Stimulated activated CD4-positive, alpha-beta T cell treated with anti-CD3 and anti-CD28 coated beads, TNF-alpha, amount 100 ng/mL, for 48 hours (primary cell): Measurements from ENCODE around the gene ATG5.
A peak's percentile ranks its signal among the peaks of the same experiment; 100 is the strongest.
"Not testable (repeated sequence)": the region's sequence is repeated elsewhere in the genome, so short reads cannot be mapped to it uniquely, and the experiment has no call there.

ENCODE experiments used
- DNase-seq, 3 donors: peaks; one replicate each; pipeline ENCODE4 v3.0.0-alpha.2; 2020; ENCODE audit warnings: low read depth in 3 of 3

ATG5 gene

DNA sequence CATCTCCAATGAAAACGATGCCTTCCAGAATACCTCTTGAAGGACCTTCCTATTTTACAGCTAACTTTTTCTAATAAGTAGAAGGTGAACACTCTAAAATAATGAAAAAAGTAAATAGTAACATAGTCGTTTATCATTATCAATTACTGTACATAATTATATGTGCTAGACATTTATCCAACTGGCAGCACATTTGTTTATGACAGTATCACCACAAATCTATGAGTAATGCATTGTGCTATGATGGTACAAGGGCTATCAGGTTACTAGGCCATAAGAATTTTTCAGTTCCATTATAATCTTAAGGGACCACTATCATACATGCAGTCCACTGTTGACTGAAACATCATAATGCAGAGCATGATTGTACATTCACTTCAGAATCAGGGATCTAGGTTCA is 68.4 kb downstream of the ATG5 start:
- no peak for DNase-seq

DNA sequence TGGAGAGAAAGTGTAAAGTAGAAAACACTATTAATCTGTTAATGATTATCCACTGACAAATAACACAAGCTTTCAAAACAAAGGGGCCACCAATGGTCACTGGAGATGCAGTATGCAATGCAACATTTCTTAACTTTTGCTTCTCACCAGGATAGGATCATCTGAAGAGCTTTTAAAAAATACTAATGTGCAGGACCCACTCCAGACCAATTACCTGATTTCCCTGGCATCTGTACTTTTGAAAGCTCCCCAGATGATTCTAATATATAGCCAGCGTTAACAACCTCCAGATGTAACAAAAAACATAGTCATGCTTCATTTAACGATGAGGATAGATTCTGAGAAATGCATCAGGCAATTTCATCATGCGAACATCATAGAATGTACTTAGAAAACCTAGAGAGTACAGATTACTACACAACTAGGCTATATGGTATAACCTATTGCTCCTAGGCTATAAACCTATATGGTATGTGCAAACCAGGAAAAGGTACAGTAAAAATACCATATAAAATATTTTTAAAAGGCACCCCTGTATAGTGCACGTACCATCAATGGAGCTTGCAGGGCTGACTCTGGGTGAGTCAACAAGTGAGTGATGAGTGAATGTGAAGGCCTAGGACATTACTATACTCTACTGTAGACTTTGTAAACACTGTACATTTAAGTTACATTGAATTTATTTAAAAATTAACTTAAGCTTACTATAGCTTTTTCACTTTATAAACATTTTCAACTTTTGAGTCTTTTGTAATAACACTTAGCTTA is 69.2 kb downstream of the ATG5 start:
- no peak for DNase-seq

GRCh38 chr6:106255306-106255705 is 70.3 kb downstream of the ATG5 start:
- no peak for DNase-seq

GRCh38 chr6:106254636-106255035 is 70.9 kb downstream of the ATG5 start:
- DNase-seq: no peak

GRCh38 chr6:106253731-106254130 is 71.8 kb downstream of the ATG5 start:
- no peak for DNase-seq

DNA sequence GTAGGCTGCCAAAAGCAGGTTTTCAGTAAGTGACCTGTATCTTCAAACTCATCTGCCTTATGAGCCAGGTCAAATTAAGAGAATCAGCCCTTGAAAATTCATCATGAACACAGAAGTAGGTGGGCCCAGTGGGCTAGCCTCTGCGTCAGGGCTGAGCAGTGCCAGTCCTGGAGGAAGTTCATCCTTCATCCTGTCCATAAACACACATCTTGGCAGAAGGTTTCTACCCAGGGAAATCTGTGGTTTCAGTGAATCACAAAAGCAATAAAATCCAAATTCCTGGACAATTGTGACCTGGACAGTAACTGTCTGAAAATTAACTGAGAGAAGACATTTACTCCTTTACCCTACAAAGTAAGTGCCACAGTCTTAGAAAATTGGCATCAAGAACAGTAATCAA is 72.4 kb downstream of the ATG5 start:
- DNase-seq: no peak

- DNase-seq: no peak
Observed at GRCh38 chr6:106252687-106253086, 72.9 kb downstream of the ATG5 start.

GRCh38 chr6:106251531-106252255 is 73.9 kb downstream of the ATG5 start:
- DNase-seq: not testable (repeated sequence)

DNA sequence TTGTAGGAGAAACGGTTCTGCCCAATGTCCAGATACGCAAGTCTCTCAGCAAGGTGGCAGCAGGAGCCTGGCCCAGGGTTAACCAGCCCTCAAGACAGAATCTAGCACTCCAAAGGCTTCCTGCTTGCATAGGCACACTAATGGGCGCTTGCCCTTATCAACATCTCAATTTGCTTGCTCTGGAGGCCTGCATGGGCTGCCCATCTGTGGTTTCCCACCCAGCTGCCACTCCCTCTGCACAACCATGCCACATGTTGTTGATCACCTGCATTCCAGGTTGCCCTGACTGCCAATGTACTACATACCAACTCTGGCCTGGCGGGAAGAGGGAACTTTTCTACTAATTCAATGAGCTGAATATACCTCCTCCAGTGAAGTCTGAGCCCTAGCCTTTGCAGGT is 74.6 kb downstream of the ATG5 start:
- no peak for DNase-seq

DNA sequence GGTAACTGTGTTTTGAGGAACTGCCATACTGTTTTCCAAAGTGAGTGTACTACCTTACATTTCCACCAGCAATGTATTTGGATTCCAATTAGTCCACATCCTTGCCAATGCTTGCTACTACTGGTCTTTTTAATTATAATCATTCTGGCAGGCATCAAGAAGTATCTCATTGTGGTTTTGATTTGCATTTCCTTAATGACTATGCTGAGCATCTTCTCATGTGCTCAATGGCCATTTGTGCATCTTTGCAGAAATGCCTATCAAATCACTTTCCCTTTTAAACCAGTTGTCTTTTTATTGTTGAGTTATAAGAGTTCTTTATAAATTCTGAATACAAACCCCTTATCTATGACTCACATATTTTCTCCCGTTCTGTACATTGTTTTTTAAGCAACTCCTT is 75.9 kb downstream of the ATG5 start:
- DNase-seq: no peak

GRCh38 chr6:106247733-106248132 is 77.8 kb downstream of the ATG5 start:
- DNase-seq: no peak

DNA sequence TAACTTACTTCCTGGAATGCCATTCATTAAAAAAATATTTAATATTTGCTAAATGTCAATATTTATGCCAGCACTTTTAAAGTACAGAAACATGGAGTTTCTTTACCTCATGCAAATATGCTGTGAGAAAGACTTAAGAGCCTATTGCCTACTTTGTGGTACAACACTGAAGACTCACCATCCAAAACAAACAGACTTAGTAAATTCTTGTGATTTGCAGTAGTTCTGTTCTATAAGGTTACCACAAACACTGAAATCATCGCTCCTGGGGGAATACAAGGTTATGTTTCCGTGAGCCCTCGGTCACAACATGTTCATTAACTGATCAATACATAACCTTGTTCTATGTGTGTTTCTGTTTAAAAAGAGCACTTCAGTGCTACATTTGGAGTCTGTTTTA is 78.3 kb downstream of the ATG5 start:
- DNase-seq: no peak

GRCh38 chr6:106244931-106245330 is 80.6 kb downstream of the ATG5 start:
- DNase-seq: no peak

GRCh38 chr6:106244521-106244920 is 81.0 kb downstream of the ATG5 start:
- DNase-seq: no peak

- no peak for DNase-seq
Observed at GRCh38 chr6:106243261-106243660, 82.3 kb downstream of the ATG5 start.

- no peak for DNase-seq
Observed at GRCh38 chr6:106241498-106241897, 84.1 kb downstream of the ATG5 start.

DNA sequence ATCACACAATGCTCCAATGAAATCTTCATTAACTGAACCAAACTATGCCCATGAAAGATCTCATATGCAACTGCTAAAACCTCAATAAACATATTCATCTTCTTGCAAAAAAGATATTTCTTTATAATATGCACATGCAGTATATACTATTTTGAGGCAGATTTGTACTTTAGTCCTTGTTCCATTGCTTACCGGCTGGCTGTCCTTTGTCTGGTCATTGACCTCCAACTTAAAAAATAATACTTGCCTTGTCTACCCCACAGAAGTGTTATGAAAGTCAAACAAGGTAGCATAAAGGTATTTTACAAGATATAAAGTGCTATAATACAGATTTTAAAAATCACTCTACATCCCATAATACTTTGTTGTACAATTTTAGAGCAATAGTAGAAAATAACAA is 88.3 kb downstream of the ATG5 start:
- no peak for DNase-seq

DNA sequence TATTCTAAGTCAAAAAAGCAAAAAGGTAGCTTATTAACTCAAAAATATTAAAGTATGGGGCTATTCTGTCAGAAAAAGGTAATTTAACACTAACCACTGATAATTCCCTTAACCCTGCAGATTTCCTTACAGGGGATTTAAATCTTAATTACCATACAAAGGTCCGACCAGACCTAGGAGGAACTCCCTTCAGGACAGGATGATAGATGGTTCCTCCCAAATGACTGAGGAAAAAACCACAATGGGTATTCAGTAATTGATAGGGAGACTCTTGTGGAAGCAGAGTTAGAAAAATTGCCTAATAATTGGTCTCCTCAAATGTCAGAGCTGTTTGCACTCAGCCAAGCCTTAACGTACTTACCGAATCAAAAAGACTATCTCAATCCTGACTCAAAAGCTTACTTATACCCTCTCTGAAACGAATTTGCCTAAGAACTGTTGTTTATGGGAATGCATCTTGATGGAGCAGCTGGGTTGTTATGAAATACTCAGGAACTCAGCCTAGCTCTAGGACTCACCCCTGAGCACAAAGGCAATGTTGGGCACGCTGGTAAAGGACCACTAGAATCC is 95.6 kb downstream of the ATG5 start:
- not testable (repeated sequence) for DNase-seq

DNA sequence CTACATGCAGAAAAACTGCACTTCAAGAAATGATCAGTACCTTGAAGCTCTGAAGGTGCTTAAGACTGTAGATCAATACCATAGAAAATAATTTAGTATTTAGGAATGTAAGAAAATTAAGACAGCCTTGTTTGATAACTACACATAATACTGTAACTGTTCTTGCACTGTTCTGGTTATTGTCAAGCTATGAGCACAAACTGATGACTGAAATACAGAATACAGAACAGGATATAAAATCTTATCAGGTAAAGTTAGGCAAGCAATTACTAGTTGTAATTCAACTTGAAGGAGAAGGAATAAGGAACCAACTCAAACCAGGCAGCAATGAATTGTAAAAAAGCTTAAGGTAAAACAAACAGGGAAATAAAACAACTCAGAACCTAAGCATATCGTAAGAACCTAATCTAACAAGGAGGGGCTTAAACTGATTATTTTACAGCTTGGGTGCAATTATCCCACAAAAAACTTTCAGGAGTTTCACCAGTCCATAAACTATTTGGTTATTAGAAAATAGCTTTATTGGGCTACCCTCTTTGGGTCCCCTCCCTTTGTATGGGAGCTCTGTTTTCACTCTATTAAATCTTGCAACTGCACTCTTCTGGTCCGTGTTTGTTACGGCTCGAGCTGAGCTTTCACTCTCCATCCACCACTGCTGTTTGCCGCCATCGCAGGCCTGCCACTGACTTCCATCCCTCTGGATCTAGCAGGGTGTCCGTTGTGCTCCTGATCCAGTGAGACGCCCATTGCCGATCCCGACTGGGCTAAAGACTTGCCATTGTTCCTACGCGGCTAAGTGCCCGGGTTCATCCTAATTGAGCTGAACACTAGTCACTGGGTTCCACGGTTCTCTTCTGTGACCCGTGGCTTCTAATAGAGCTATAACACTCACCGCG is 97.7 kb downstream of the ATG5 start:
- no peak for DNase-seq

GRCh38 chr6:106226676-106227075 is 98.9 kb downstream of the ATG5 start:
- DNase-seq: no peak

DNA sequence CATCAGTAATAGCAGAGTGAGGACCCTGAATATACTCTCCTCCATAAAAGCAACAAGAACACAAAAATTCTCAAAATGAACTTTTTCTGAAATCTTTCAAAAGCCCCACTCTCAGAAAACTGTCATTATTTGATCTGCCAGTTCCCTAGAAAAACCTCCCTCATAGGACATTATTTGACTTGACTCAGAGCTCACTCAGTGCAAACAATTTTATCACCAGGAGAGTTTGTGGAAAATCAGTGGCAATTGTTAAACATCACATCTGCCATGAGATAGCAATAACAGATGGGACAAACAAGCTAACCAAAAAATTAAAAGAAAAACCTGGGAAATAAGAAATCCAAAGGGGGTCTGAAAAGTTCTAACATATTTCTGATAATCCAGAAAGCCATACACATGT is 100.0 kb downstream of the ATG5 start:
- DNase-seq: no peak

- DNase-seq: peak; percentile 34 to 61 (median 46)
Observed at GRCh38 chr6:106223300-106223930, 102.1 kb downstream of the ATG5 start.
